ENCODE measurements around the gene GRIK1.

Gene GRIK1

DNA sequence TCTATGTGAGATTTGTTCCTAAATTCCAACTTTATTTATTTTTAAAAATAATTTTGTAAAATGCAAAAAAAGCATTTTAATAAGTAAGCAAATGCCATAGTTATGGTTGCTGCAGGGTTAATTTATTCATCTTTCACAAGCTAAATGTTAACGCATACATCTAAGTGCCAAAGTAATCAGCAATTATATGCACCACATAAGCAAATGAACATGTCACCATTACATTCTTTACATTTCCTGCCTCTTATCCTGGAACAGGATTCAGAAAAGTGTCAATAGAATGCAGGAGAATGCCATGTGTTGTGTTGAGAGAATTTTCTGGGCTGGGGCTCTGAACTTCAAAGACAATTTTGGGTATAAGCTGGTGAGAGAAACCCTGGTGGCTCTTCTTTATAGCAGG is 136.6 kb downstream of the GRIK1 start:
- Histone ChIP-seq H3K27me3 (replicated peaks; ENCODE audit: control insufficient read depth, insufficient read depth, low read length, poor library complexity, severe bottlenecking) (no peaks in the 10 kb centered on the region), H3K9me3 (ENCODE audit: control insufficient read depth, low read length) (no peaks in the 10 kb centered on the region), H3K36me3 (ENCODE audit: control insufficient read depth, insufficient read depth, low read length) (no peaks in the 10 kb centered on the region), H3K4me1 (ENCODE audit: control insufficient read depth, insufficient read depth, low read length, poor library complexity, severe bottlenecking) (no peaks in the 10 kb centered on the region), H3K27ac (ENCODE audit: insufficient read depth, low read length, poor library complexity, severe bottlenecking) (no peak overlapping the region), H3K4me3 (ENCODE audit: insufficient read depth, low read depth, low read length, poor library complexity, severe bottlenecking) (no peak overlapping the region)
- DNase-seq: no peak

DNA sequence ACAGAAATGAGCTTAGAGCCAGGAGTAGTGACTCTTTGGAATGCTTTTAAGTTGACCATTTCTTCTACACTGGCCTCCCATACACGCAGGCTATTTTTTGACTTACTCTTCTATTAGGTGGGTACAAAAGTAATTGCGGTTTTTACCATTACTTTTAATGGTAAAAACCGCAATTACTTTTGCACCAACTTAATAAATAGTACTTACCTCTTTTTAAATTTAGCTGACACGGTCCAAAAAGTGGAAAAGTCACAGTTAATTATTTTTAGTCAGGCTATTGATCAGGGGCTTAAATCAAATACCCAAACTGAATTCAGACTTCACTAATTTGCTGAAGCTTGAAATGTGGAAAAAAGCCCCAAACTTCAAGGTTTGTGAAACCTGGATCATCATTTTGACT is 138.7 kb downstream of the GRIK1 start:
- H3K27ac ChIP-seq (ENCODE audit: insufficient read depth, low read length, poor library complexity, severe bottlenecking): no peak overlapping the region
- no peak for DNase-seq
- no peak overlapping the region for H3K4me3 ChIP-seq (ENCODE audit: insufficient read depth, low read depth, low read length, poor library complexity, severe bottlenecking)
- H3K4me1 ChIP-seq (ENCODE audit: control insufficient read depth, insufficient read depth, low read length, poor library complexity, severe bottlenecking): no peaks in the 10 kb centered on the region
- no peaks in the 10 kb centered on the region for H3K27me3 ChIP-seq (replicated peaks; ENCODE audit: control insufficient read depth, insufficient read depth, low read length, poor library complexity, severe bottlenecking)
- no peaks in the 10 kb centered on the region for H3K36me3 ChIP-seq (ENCODE audit: control insufficient read depth, insufficient read depth, low read length)
- H3K9me3 ChIP-seq (ENCODE audit: control insufficient read depth, low read length): no peaks in the 10 kb centered on the region

DNA sequence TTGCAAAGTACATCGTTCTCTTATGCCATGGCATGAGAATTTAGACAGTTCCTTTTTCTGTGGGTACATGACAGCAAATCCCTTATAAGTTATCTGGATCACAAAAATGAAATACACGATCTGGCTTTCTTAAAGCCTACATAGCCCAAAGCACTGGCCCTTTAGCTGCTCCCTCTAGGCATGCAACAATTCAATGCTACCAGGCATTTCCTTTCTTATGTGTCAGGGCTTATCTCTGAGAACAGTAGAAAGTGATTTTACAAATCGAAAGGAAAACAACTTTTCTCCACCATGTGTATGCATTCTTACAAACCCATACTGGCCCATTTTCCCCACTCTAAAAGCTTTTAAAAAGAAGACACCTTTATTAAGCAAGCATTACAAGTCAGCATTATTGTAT is 139.7 kb downstream of the GRIK1 start:
- H3K4me3 ChIP-seq (ENCODE audit: insufficient read depth, low read depth, low read length, poor library complexity, severe bottlenecking): no peak overlapping the region
- DNase-seq: no peak
- no peaks in the 10 kb centered on the region for H3K4me1 ChIP-seq (ENCODE audit: control insufficient read depth, insufficient read depth, low read length, poor library complexity, severe bottlenecking)

DNA sequence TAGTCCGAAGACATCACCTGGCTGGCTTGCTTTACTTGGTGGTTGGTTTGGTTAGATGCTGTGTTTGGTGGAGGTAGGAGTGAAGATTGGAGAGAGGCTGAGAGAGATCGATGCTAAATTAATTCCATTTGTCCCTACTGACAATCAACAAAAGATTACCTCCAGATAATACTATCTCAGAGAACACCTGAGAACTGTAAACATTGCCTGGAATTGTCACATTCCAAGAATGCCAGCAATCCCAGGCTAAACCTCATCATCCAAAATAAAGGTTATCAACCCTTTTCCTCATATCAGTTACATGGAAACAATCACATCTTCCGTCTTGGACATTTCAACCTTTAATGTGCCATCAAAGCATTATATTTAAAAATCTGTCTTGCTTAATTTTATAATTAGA is 141.0 kb downstream of the GRIK1 start:
- no peak overlapping the region for H3K27ac ChIP-seq (ENCODE audit: insufficient read depth, low read length, poor library complexity, severe bottlenecking)
- no peaks in the 10 kb centered on the region for H3K4me1 ChIP-seq (ENCODE audit: control insufficient read depth, insufficient read depth, low read length, poor library complexity, severe bottlenecking)
- no peaks in the 10 kb centered on the region for H3K36me3 ChIP-seq (ENCODE audit: control insufficient read depth, insufficient read depth, low read length)
- H3K9me3 ChIP-seq (ENCODE audit: control insufficient read depth, low read length): no peaks in the 10 kb centered on the region
- DNase-seq: no peak
- H3K27me3 ChIP-seq (replicated peaks; ENCODE audit: control insufficient read depth, insufficient read depth, low read length, poor library complexity, severe bottlenecking): no peaks in the 10 kb centered on the region
- no peak overlapping the region for H3K4me3 ChIP-seq (ENCODE audit: insufficient read depth, low read depth, low read length, poor library complexity, severe bottlenecking)

More for the DNA sequence above, 139.7 kb downstream of the GRIK1 start:
- no peaks in the 10 kb centered on the region for H3K27me3 ChIP-seq (replicated peaks; ENCODE audit: control insufficient read depth, insufficient read depth, low read length, poor library complexity, severe bottlenecking)
- no peaks in the 10 kb centered on the region for H3K36me3 ChIP-seq (ENCODE audit: control insufficient read depth, insufficient read depth, low read length)
- no peaks in the 10 kb centered on the region for H3K9me3 ChIP-seq (ENCODE audit: control insufficient read depth, low read length)
- H3K27ac ChIP-seq (ENCODE audit: insufficient read depth, low read length, poor library complexity, severe bottlenecking): no peak overlapping the region

DNA sequence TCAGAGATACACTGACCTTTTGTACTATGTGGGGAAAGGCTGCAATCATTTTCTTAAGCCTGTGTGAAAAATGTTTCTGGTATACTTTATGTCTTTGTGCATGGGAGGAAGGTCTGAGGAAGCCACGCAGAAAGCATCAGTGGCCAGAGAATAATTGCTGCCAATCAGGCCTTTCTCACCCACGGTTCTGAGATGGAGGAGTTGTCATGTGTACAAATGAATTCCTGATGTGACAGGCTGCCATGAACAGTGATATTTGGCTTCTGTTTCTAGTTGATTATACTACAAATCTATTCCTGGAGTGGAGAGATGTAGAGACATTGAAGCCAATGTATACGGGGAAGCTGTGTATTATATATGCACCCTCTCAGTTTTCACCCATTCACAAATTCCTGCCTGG is 142.6 kb downstream of the GRIK1 start:
- no peak overlapping the region for H3K4me3 ChIP-seq (ENCODE audit: insufficient read depth, low read depth, low read length, poor library complexity, severe bottlenecking)
- H3K27ac ChIP-seq (ENCODE audit: insufficient read depth, low read length, poor library complexity, severe bottlenecking): no peak overlapping the region
- no peaks in the 10 kb centered on the region for H3K36me3 ChIP-seq (ENCODE audit: control insufficient read depth, insufficient read depth, low read length)
- no peaks in the 10 kb centered on the region for H3K9me3 ChIP-seq (ENCODE audit: control insufficient read depth, low read length)
- DNase-seq: no peak
- H3K4me1 ChIP-seq (ENCODE audit: control insufficient read depth, insufficient read depth, low read length, poor library complexity, severe bottlenecking): no peaks in the 10 kb centered on the region
- H3K27me3 ChIP-seq (replicated peaks; ENCODE audit: control insufficient read depth, insufficient read depth, low read length, poor library complexity, severe bottlenecking): no peaks in the 10 kb centered on the region

DNA sequence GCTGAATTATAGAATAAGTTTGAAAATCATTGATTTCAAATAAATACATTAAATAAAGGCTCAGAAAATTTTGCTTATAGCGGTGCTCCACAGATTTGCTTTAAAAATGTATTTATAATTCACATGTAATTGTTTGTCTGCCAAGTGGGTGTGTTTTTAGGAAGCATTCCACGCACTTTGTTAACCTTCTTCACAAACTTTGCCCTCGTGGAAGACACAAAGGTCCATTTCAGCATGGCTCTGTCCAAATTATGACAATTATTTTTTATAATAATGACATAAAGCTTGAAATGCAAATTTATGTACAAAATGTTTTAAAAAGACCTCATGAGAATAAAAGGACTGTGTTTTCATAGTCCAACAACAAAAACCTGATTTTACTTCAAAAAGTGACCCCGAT is 146.1 kb downstream of the GRIK1 start:
- DNase-seq: no peak
- Histone ChIP-seq H3K9me3 (ENCODE audit: control insufficient read depth, low read length) (no peaks in the 10 kb centered on the region), H3K4me1 (ENCODE audit: control insufficient read depth, insufficient read depth, low read length, poor library complexity, severe bottlenecking) (no peaks in the 10 kb centered on the region), H3K36me3 (ENCODE audit: control insufficient read depth, insufficient read depth, low read length) (no peaks in the 10 kb centered on the region), H3K27ac (ENCODE audit: insufficient read depth, low read length, poor library complexity, severe bottlenecking) (no peak overlapping the region), H3K27me3 (replicated peaks; ENCODE audit: control insufficient read depth, insufficient read depth, low read length, poor library complexity, severe bottlenecking) (no peaks in the 10 kb centered on the region), H3K4me3 (ENCODE audit: insufficient read depth, low read depth, low read length, poor library complexity, severe bottlenecking) (no peak overlapping the region)

DNA sequence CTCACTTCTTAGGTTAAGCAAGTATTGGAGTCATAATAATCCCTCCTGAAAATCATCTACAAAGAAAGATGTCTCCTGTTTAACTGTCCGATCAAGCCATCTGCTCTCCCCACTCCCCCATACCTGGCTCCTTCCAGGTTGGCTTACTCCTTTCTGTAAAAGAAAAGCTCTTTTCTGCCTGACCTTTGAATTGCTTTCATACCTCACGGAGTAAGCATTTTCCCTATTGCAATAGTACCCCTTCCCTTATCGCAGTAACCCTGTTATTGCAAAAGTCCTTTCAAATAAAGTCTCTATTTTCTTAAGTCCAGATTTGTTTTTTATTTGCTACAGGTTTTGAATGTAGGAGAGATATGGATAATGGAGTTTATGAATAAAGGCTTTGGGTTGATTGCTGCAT is 150.4 kb downstream of the GRIK1 start:
- Histone ChIP-seq H3K4me3 (ENCODE audit: insufficient read depth, low read depth, low read length, poor library complexity, severe bottlenecking) (no peak overlapping the region), H3K27me3 (replicated peaks; ENCODE audit: control insufficient read depth, insufficient read depth, low read length, poor library complexity, severe bottlenecking) (no peaks in the 10 kb centered on the region), H3K36me3 (ENCODE audit: control insufficient read depth, insufficient read depth, low read length) (no peaks in the 10 kb centered on the region), H3K27ac (ENCODE audit: insufficient read depth, low read length, poor library complexity, severe bottlenecking) (no peak overlapping the region), H3K9me3 (ENCODE audit: control insufficient read depth, low read length) (no peaks in the 10 kb centered on the region), H3K4me1 (ENCODE audit: control insufficient read depth, insufficient read depth, low read length, poor library complexity, severe bottlenecking) (no peaks in the 10 kb centered on the region)
- DNase-seq: no peak

DNA sequence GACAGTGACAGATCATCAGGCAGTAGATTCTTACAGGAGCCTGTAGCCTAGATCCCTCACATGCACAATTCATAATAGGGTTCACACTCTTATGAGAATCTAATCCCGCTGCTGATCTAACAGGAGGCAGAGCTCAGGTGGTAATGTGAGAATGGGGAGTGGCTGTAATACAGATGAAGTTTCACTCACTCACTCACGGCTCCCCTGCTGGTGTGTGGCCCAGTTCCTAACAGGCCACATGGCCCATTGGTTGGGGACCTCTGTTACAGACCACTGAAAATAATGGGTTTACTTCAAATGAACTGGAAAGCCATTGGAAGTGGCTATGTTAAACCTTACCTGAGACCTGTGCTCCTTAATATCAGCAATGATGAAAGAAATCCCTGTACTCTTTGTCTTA is 151.0 kb downstream of the GRIK1 start:
- Histone ChIP-seq H3K27me3 (replicated peaks; ENCODE audit: control insufficient read depth, insufficient read depth, low read length, poor library complexity, severe bottlenecking) (no peaks in the 10 kb centered on the region), H3K36me3 (ENCODE audit: control insufficient read depth, insufficient read depth, low read length) (no peaks in the 10 kb centered on the region), H3K9me3 (ENCODE audit: control insufficient read depth, low read length) (no peaks in the 10 kb centered on the region), H3K4me3 (ENCODE audit: insufficient read depth, low read depth, low read length, poor library complexity, severe bottlenecking) (no peak overlapping the region), H3K27ac (ENCODE audit: insufficient read depth, low read length, poor library complexity, severe bottlenecking) (no peak overlapping the region), H3K4me1 (ENCODE audit: control insufficient read depth, insufficient read depth, low read length, poor library complexity, severe bottlenecking) (no peaks in the 10 kb centered on the region)
- no peak for DNase-seq

DNA sequence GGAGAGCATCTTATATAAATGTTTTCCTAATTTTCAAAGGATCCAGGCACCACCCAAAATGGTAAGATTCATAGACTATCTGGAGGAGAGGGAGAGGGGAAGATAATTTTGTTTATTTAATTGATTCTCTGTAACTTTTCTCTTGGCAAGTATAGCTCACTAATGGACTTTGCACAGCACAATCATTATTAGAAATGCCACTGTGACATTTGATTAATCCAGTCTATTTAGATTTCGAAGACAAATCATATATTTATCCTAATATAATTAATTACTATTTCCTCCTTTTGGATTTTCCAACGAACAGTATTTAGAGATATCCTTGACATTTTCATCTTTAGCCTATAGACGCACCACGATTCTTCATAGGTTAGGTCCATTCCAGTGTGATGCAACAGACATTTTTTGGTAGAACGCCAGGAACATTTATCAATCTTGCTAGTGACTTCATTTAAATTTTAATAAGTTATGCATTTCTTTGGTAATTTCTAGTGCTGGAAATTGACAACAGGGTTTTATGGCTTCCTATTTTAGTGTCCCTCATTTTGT is 152.4 kb downstream of the GRIK1 start:
- Histone ChIP-seq H3K27me3 (replicated peaks; ENCODE audit: control insufficient read depth, insufficient read depth, low read length, poor library complexity, severe bottlenecking) (no peaks in the 10 kb centered on the region), H3K4me3 (ENCODE audit: insufficient read depth, low read depth, low read length, poor library complexity, severe bottlenecking) (no peak overlapping the region), H3K36me3 (ENCODE audit: control insufficient read depth, insufficient read depth, low read length) (no peaks in the 10 kb centered on the region), H3K4me1 (ENCODE audit: control insufficient read depth, insufficient read depth, low read length, poor library complexity, severe bottlenecking) (no peaks in the 10 kb centered on the region), H3K9me3 (ENCODE audit: control insufficient read depth, low read length) (no peaks in the 10 kb centered on the region), H3K27ac (ENCODE audit: insufficient read depth, low read length, poor library complexity, severe bottlenecking) (no peak overlapping the region)
- DNase-seq: no peak

DNA sequence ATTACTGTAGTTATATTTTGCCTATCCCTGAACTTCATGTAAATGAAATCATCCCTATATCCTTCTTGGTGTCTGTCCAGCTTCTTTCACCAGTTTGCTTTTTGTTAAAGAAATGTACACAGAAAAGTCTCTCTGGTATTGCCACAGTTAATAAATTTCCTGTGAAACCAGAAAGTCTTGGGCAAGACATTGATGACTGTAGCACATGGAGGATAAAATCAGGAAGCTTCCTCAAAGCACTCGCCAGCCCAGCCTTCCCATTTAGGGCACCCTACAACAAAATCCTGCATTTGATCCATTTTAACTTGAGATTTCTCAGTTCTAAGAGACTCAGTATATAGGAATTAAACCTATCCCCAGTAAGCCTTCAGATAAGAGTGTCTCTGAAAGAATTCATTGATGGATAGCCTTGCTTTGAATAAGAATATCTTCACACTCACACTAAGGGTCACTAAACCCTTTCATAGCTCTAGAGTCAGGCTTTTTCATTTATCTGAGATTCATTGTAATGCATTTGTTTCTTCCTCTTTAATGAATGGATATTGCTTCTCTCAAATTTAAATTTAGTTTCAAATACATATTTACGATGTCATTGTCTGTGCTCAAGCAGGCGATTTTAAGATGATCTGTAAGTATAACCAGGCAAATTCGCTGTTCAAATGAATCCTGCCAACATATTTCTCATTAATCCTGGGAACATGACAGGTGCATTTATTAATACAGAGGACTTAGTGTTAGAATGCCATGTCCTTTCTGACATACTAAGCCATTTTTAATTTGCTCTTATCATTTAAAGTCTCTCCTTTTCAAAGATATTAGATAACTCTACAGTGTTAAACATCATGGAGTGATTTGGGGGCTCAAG is 153.1 kb downstream of the GRIK1 start:
- H3K36me3 ChIP-seq (ENCODE audit: control insufficient read depth, insufficient read depth, low read length): no peaks in the 10 kb centered on the region
- no peak overlapping the region for H3K27ac ChIP-seq (ENCODE audit: insufficient read depth, low read length, poor library complexity, severe bottlenecking)
- no peak for DNase-seq
- H3K4me1 ChIP-seq (ENCODE audit: control insufficient read depth, insufficient read depth, low read length, poor library complexity, severe bottlenecking): no peaks in the 10 kb centered on the region
- H3K9me3 ChIP-seq (ENCODE audit: control insufficient read depth, low read length): no peaks in the 10 kb centered on the region
- H3K27me3 ChIP-seq (replicated peaks; ENCODE audit: control insufficient read depth, insufficient read depth, low read length, poor library complexity, severe bottlenecking): no peaks in the 10 kb centered on the region
- H3K4me3 ChIP-seq (ENCODE audit: insufficient read depth, low read depth, low read length, poor library complexity, severe bottlenecking): no peak overlapping the region
